Common myeloid progenitor, CD34-positive (primary cell): ENCODE measurements around the gene NOTCH2.
"Not testable (repeated sequence)": the region's sequence is repeated elsewhere in the genome, so short reads cannot be mapped to it uniquely, and the experiment has no call there.

ENCODE experiments used
- CTCF ChIA-PET: fragments of 350-600 bp; sonication (Branson Sonifier 250); formaldehyde crosslinking; loops from one replicate; lab custom pipeline; 2021; ENCODE audit warnings: antibody characterized with exemption; lab: Charles Lee
- POLR2A ChIA-PET: fragments of 350-600 bp; sonication (Branson Sonifier 250); formaldehyde crosslinking; loops from one replicate; lab custom pipeline; 2021; ENCODE audit warnings: antibody characterized with exemption; lab: Charles Lee
- DNase-seq, 3 donors: peaks; one replicate each; pipeline versions ENCODE4 v3.0.0 to v3.0.0-alpha.2; 2013
- H3K27ac ChIP-seq, 2 experiments: 1 replicate in 1 of 2; 2 replicates in 1 of 2; pipeline ENCODE4 v1.7.0; 2013; ENCODE audit warnings: inconsistent platforms in 2 of 2, low read length in 2 of 2, mild to moderate bottlenecking in 2 of 2, low read depth in 1 of 2, moderate library complexity in 1 of 2; ENCODE audit not compliant: severe bottlenecking in 2 of 2, insufficient read depth in 1 of 2, poor library complexity in 1 of 2
- H3K27me3 ChIP-seq, 5 experiments: replicated peaks in 2 of 5; 1 replicate in 3 of 5; 2 replicates in 2 of 5; pipeline versions ENCODE4 v1.6.1 to v1.7.0; 2013; ENCODE audit warnings: low read length in 4 of 5, mild to moderate bottlenecking in 2 of 5, moderate library complexity in 2 of 5, inconsistent platforms in 1 of 5; ENCODE audit not compliant: insufficient read depth in 5 of 5, control insufficient read depth in 4 of 5
- H3K36me3 ChIP-seq, 4 experiments: 1 replicate in 2 of 4; 2 replicates in 2 of 4; pipeline versions ENCODE4 v1.6.1 to v1.7.0; 2013; ENCODE audit warnings: low read length in 3 of 4, control low read depth in 1 of 4, mild to moderate bottlenecking in 1 of 4; ENCODE audit not compliant: control insufficient read depth in 4 of 4, insufficient read depth in 4 of 4
- H3K4me1 ChIP-seq, 4 experiments: 1 replicate in 3 of 4; 2 replicates in 1 of 4; pipeline versions ENCODE4 v1.6.1 to v1.7.1; 2013; ENCODE audit warnings: low read length in 3 of 4, mild to moderate bottlenecking in 3 of 4, control low read depth in 1 of 4, inconsistent platforms in 1 of 4, moderate library complexity in 1 of 4; ENCODE audit not compliant: control insufficient read depth in 4 of 4, insufficient read depth in 4 of 4; ENCODE audit errors: control extremely low read depth in 1 of 4
- H3K4me3 ChIP-seq, 7 experiments: 1 replicate in 4 of 7; 2 replicates in 3 of 7; pipeline versions ENCODE4 v1.5.1 to v1.7.0; 2013; ENCODE audit warnings: mild to moderate bottlenecking in 7 of 7, low read length in 6 of 7, moderate library complexity in 6 of 7, inconsistent platforms in 2 of 7, low read depth in 2 of 7, control low read depth in 1 of 7; ENCODE audit not compliant: insufficient read depth in 4 of 7, control insufficient read depth in 1 of 7; ENCODE audit errors: extremely low read depth in 1 of 7
- H3K9me3 ChIP-seq, 5 experiments: 1 replicate in 4 of 5; 2 replicates in 1 of 5; pipeline versions ENCODE4 v1.6.1 to v1.7.1; 2013; ENCODE audit warnings: low read length in 4 of 5, mild to moderate bottlenecking in 2 of 5, inconsistent platforms in 1 of 5, low read depth in 1 of 5, moderate library complexity in 1 of 5; ENCODE audit not compliant: control insufficient read depth in 4 of 5, insufficient read depth in 2 of 5; ENCODE audit errors: control extremely low read depth in 1 of 5
- WGBS: methylation state at CpG from one replicate; pipeline ENCODE4 v1.1.5; 2013; ENCODE audit not compliant: insufficient coverage; 5-methylcytosine and 5-hydroxymethylcytosine counted together

Gene NOTCH2

GRCh38 chr1:120048208-120048607 lies 21.3 kb downstream of the NOTCH2 start:
- H3K36me3 ChIP-seq, CTCF ChIA-PET, DNase-seq, H3K9me3 ChIP-seq, H3K27ac ChIP-seq, H3K4me3 ChIP-seq, H3K4me1 ChIP-seq, POLR2A ChIA-PET, H3K27me3 ChIP-seq: not testable (repeated sequence)
- WGBS = no CpG with 5 or more reads among the region's 2 CpGs

GRCh38 chr1:120041771-120042170 lies 27.7 kb downstream of the NOTCH2 start:
- H3K36me3 ChIP-seq, H3K4me1 ChIP-seq, POLR2A ChIA-PET, H3K27ac ChIP-seq, H3K4me3 ChIP-seq, DNase-seq, H3K9me3 ChIP-seq, CTCF ChIA-PET, H3K27me3 ChIP-seq: not testable (repeated sequence)
- no CpG with 5 or more reads among the region's 4 CpGs for WGBS

- DNase-seq, POLR2A ChIA-PET, H3K4me1 ChIP-seq, H3K27me3 ChIP-seq, H3K4me3 ChIP-seq, H3K9me3 ChIP-seq, CTCF ChIA-PET, H3K27ac ChIP-seq, H3K36me3 ChIP-seq: not testable (repeated sequence)
- no CpG with 5 or more reads among the region's 3 CpGs for WGBS
These were observed 37.2 kb downstream of the NOTCH2 start for GRCh38 chr1:120032253-120032652.

GRCh38 chr1:120023791-120024190 lies 45.7 kb downstream of the NOTCH2 start:
- CTCF ChIA-PET, POLR2A ChIA-PET, H3K36me3 ChIP-seq, H3K27ac ChIP-seq, H3K27me3 ChIP-seq, H3K4me1 ChIP-seq, H3K4me3 ChIP-seq, H3K9me3 ChIP-seq, DNase-seq: not testable (repeated sequence)
- no CpG with 5 or more reads among the region's 1 CpG for WGBS

- H3K27me3 ChIP-seq, H3K36me3 ChIP-seq, H3K4me3 ChIP-seq, POLR2A ChIA-PET, H3K27ac ChIP-seq, H3K9me3 ChIP-seq, H3K4me1 ChIP-seq, CTCF ChIA-PET, DNase-seq: not testable (repeated sequence)
- whole genome bisulfite sequencing = no CpG with 5 or more reads among the region's 7 CpGs
These were observed 54.5 kb downstream of the NOTCH2 start for GRCh38 chr1:120014978-120015377.

GRCh38 chr1:120008320-120008719 lies 61.1 kb downstream of the NOTCH2 start:
- POLR2A ChIA-PET, H3K27me3 ChIP-seq, H3K36me3 ChIP-seq, H3K27ac ChIP-seq, H3K4me3 ChIP-seq, CTCF ChIA-PET, H3K4me1 ChIP-seq, DNase-seq, H3K9me3 ChIP-seq: not testable (repeated sequence)
- no CpG with 5 or more reads among the region's 1 CpG for WGBS

- DNase-seq, H3K9me3 ChIP-seq, H3K36me3 ChIP-seq, POLR2A ChIA-PET, H3K4me1 ChIP-seq, H3K27me3 ChIP-seq, H3K4me3 ChIP-seq, H3K27ac ChIP-seq, CTCF ChIA-PET: not testable (repeated sequence)
- WGBS = no CpG with 5 or more reads among the region's 1 CpG
These were observed 61.6 kb downstream of the NOTCH2 start for GRCh38 chr1:120007850-120008249.
